WTC11 (cell line): ENCODE measurements around the gene POU5F2. TPM values are rescaled to one million over a fixed set of nuclear protein-coding genes. Genes with fewer than 3 reads are reported as not detected.

Experiments used
- ATAC-seq: fragments of 200-7000 bp; cut with Tn5 transposase; 2 replicates; pipeline ENCODE4 v1.10.0; 2021; ENCODE audit warnings: mild to moderate bottlenecking, moderate library complexity
- CTCF ChIA-PET: fragments of 300-600 bp; sonication (Branson Sonifier 250); formaldehyde crosslinking; loops from one replicate; lab custom pipeline; 2021; ENCODE audit warnings: antibody characterized with exemption; lab: Charles Lee
- POLR2A ChIA-PET: fragments of 350-600 bp; sonication (Branson Sonifier 250); formaldehyde crosslinking; loops from one replicate; lab custom pipeline; 2021; ENCODE audit warnings: antibody characterized with exemption; lab: Charles Lee
- DNase-seq: peaks from one replicate; pipeline ENCODE4 v3.0.0; 2021; ENCODE audit warnings: low spot score
- H3K27ac Mint-ChIP-seq: 2 replicates; pipeline ENCODE4 v1.8.0; 2021; ENCODE audit warnings: mixed read lengths
- H3K27me3 Mint-ChIP-seq: 2 replicates; pipeline ENCODE4 v1.8.0; 2021; ENCODE audit warnings: low read depth, mild to moderate bottlenecking, moderate library complexity, mixed read lengths
- H3K36me3 Mint-ChIP-seq: 2 replicates; pipeline ENCODE4 v1.8.0; 2021; ENCODE audit warnings: mixed read lengths
- H3K4me1 Mint-ChIP-seq: 2 replicates; pipeline ENCODE4 v1.8.0; 2022; ENCODE audit warnings: mixed read lengths
- H3K4me3 Mint-ChIP-seq: 2 replicates; pipeline ENCODE4 v1.8.0; 2021; ENCODE audit warnings: mild to moderate bottlenecking, moderate library complexity, mixed read lengths
- H3K9me3 Mint-ChIP-seq: 2 replicates; pipeline ENCODE4 v1.8.0; 2021; ENCODE audit warnings: mixed read lengths
- ATF6 ChIP-seq: sonication (generic); formaldehyde crosslinking; IDR thresholded peaks from 2 replicates; pipeline ENCODE4 v1.8.1; 2023; ENCODE audit warnings: mild to moderate bottlenecking, missing genetic modification reagents
- CBFB ChIP-seq: sonication (generic); formaldehyde crosslinking; IDR thresholded peaks from 2 replicates; pipeline ENCODE4 v1.8.1; 2022; ENCODE audit warnings: mild to moderate bottlenecking, low read depth, missing genetic modification reagents
- CDX4 ChIP-seq: fragments of 250-450 bp; sonication (Bioruptor Pico); IDR thresholded peaks from 2 replicates; pipeline ENCODE4 v1.9.0; 2021; ENCODE audit warnings: moderate library complexity, mild to moderate bottlenecking, inconsistent platforms, borderline replicate concordance
- FOXJ3 ChIP-seq: sonication (generic); formaldehyde crosslinking; IDR thresholded peaks from 2 replicates; pipeline ENCODE4 v1.9.0; 2021; ENCODE audit warnings: missing genetic modification reagents, mild to moderate bottlenecking, borderline replicate concordance
- FOXP4 ChIP-seq: sonication (generic); formaldehyde crosslinking; IDR thresholded peaks from 2 replicates; pipeline ENCODE4 v1.8.0; 2022; ENCODE audit warnings: mild to moderate bottlenecking, missing genetic modification reagents
- GTF2I ChIP-seq: fragments of 250-450 bp; sonication (Bioruptor Pico); conservative IDR thresholded peaks from 2 replicates; pipeline ENCODE4 v1.4.0; 2021; ENCODE audit warnings: mild to moderate bottlenecking
- HMGXB4 ChIP-seq: sonication (generic); formaldehyde crosslinking; IDR thresholded peaks from 2 replicates; pipeline ENCODE4 v1.8.1; 2023; ENCODE audit warnings: mild to moderate bottlenecking, moderate library complexity, missing genetic modification reagents
- MAX ChIP-seq: sonication (generic); formaldehyde crosslinking; IDR thresholded peaks from 2 replicates; pipeline ENCODE4 v1.8.0; 2022; ENCODE audit warnings: mild to moderate bottlenecking, missing genetic modification reagents
- RELA ChIP-seq: sonication (generic); formaldehyde crosslinking; IDR thresholded peaks from 2 replicates; pipeline ENCODE4 v1.8.1; 2022; ENCODE audit warnings: missing genetic modification reagents, mild to moderate bottlenecking, borderline replicate concordance
- SMAD3 ChIP-seq: sonication (generic); formaldehyde crosslinking; IDR thresholded peaks from 2 replicates; pipeline ENCODE4 v1.8.0; 2022; ENCODE audit warnings: missing genetic modification reagents, mild to moderate bottlenecking, borderline replicate concordance
- SOX15 ChIP-seq: fragments of 250-450 bp; sonication (Bioruptor Pico); IDR thresholded peaks from 2 replicates; pipeline ENCODE4 v1.9.0; 2021; ENCODE audit warnings: mild to moderate bottlenecking
- SP1 ChIP-seq: sonication (generic); formaldehyde crosslinking; conservative IDR thresholded peaks from 2 replicates; pipeline ENCODE4 v1.8.1; 2022; ENCODE audit warnings: missing genetic modification reagents
- TCF7 ChIP-seq: sonication (generic); formaldehyde crosslinking; IDR thresholded peaks from 2 replicates; pipeline ENCODE4 v1.8.0; 2022; ENCODE audit warnings: mild to moderate bottlenecking, low read depth, missing genetic modification reagents, moderate library complexity
- TEAD1 ChIP-seq: sonication (generic); formaldehyde crosslinking; IDR thresholded peaks from 2 replicates; pipeline ENCODE4 v1.8.0; 2022; ENCODE audit warnings: mild to moderate bottlenecking, missing genetic modification reagents
- ZNF416 ChIP-seq: fragments of 250-450 bp; sonication (Bioruptor Pico); IDR thresholded peaks from 2 replicates; pipeline ENCODE4 v1.9.0; 2021; ENCODE audit warnings: mild to moderate bottlenecking, inconsistent platforms
- ZNF532 ChIP-seq: fragments of 250-450 bp; sonication (Bioruptor Pico); IDR thresholded peaks from 2 replicates; pipeline ENCODE4 v1.9.0; 2021; ENCODE audit warnings: mild to moderate bottlenecking, borderline replicate concordance
- ZNF671 ChIP-seq: fragments of 250-450 bp; sonication (Bioruptor Pico); IDR thresholded peaks from 2 replicates; pipeline ENCODE4 v1.8.0; 2021; ENCODE audit warnings: mild to moderate bottlenecking
- ZSCAN18 ChIP-seq: fragments of 250-450 bp; sonication (Bioruptor Pico); IDR thresholded peaks from 2 replicates; pipeline ENCODE4 v2.1.2; 2022; ENCODE audit warnings: mild to moderate bottlenecking, moderate library complexity
- total RNA-seq: library from RNA; stranded (reverse); gene quantifications from 3 replicates; pipeline ENCODE4 v1.2.3, GENCODE V29; 2021

The POU5F2 gene
- total RNA-seq, 1 experiment from 2014 or later: 0.13 TPM

GRCh38 chr5:93756372-93756771 is 15.0 kb upstream of the POU5F2 start:
- Mint-ChIP-seq H3K36me3 (peaks cover 27% of the 10 kb centered on the region), H3K27ac (no peak overlapping the region), H3K9me3 (peaks cover 36% of the 10 kb centered on the region), H3K27me3 (no peaks in the 10 kb centered on the region), H3K4me3 (no peak overlapping the region), H3K4me1 (peaks cover 16% of the 10 kb centered on the region)
- TF ChIP-seq ATF6 (CRISPR knock-in tag) (no peak), RELA (CRISPR knock-in tag) (no peak), ZNF671 (CRISPR knock-in tag) (no peak), ZNF532 (no peak), MAX (no peak), TCF7 (CRISPR knock-in tag) (no peak)
- CTCF ChIA-PET: no interaction called here
- DNase-seq (no peak), ATAC-seq (peak; percentile 51)
- POLR2A ChIA-PET: no interaction called here

- CTCF ChIA-PET: no interaction called here
- TF ChIP-seq TEAD1 (CRISPR knock-in tag): no peak
- TF ChIP-seq ZSCAN18 (CRISPR knock-in tag): no peak
- no peak for TF ChIP-seq SMAD3 (CRISPR knock-in tag)
- no peak for TF ChIP-seq CBFB (CRISPR knock-in tag)
- no peak for TF ChIP-seq FOXJ3 (CRISPR knock-in tag)
- no peak for TF ChIP-seq HMGXB4 (CRISPR knock-in tag)
- no peak for TF ChIP-seq SOX15 (CRISPR knock-in tag)
- TF ChIP-seq FOXP4 (CRISPR knock-in tag): no peak
- TF ChIP-seq ZNF416: no peak
- no peak for TF ChIP-seq TCF7 (CRISPR knock-in tag)
- TF ChIP-seq GTF2I: no peak
- TF ChIP-seq SP1 (CRISPR knock-in tag): no peak
- TF ChIP-seq CDX4 (CRISPR knock-in tag): no peak
- Mint-ChIP-seq H3K36me3 (peaks cover 23% of the 10 kb centered on the region), H3K9me3 (peaks cover 32% of the 10 kb centered on the region), H3K4me3 (no peak overlapping the region), H3K4me1 (peaks cover 16% of the 10 kb centered on the region), H3K27me3 (no peaks in the 10 kb centered on the region), H3K27ac (no peak overlapping the region)
- ATAC-seq (peak; percentile 27), DNase-seq (no peak)
- POLR2A ChIA-PET: no interaction called here
Measured at GRCh38 chr5:93755716-93756115, 14.3 kb upstream of the POU5F2 start.
